CD4-positive, alpha-beta T cell treated with Interleukin-21 for 1 hour (primary cell): ENCODE data around the gene USP51.
A peak's percentile ranks its signal among the peaks of the same experiment; 100 is the strongest.
"Not testable (repeated sequence)": the region's sequence is repeated elsewhere in the genome, so short reads cannot be mapped to it uniquely, and the experiment has no call there.

ENCODE experiments used
- DNase-seq: peaks from one replicate; pipeline ENCODE4 v3.0.0-alpha.2; 2020

Gene USP51

DNA sequence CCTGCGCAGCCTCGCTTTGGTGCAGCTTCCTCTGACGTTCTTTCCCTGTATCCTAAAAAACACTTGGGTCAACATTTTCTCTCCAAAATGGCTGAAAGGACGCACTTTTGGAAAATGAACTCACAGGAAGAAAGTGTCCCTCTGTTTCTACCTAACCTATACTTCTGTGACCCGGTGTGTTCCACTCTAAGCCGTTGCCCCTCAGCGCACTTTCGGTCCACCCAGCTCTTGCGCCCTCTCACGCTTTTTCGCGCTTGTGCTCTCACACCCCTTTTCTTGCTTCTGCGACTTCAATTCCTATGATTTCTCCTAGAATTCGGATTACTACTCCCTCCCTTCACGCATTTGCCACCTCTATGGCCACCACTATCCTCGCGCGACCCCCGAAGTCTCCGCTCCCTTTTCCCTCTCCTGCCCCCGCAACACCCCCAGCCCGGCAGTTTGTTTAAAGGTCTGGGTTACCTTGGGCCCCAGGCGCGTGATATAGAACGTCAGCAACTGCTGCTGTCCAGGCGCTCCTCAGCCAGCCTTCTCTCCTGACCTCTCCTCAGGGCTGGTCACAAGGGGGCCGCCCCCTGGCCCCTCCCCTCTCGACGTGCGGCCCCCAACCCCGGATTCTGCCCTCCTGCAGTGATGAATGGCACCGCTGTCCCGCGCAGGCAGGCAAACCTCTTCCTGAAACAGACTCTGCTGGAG is at the start of gene USP51:
TSS of gene USP51 (minus strand) at position 535 of the 696 bp plus-strand sequence. CDS start 909 bp downstream, outside the sequence.
- DNase-seq = peak; percentile 11

DNA sequence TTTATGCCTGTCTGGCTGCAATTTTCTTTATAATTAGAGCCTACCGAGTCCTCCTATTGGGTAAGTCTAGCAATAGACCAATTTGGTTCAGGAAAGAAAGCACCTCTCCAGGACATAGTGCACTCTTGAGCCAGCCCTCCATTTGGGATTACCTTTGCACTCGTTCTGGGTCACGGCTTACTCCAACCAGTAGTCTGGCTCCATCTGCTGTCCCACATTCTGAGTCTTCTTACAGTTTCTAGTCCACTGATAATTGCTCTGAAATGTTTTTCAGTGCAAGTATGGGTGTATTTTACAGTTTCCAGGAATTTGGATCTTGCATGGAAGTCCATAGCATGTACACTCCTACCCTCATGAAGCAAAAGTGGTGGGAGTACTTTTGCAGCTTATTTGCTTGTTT is 34.8 kb upstream of the USP51 start:
- DNase-seq = peak; percentile 0

DNA sequence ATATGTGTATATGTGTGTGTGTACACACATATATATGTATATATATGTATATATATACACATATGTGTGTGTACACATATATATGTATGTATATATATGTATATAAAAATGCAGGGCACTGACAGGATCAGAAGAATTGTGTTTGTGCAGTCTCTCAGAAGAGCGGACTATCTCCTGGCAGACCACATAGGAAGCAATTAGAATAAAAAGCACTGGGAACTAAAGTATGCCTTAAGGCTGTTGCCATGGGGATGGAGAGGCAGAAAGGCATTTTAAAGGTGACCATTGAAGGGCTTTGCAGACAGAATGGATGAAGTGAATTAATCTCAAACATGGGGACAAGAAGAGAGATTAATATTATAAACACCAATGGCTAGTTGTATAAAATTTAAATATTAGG is 33.7 kb upstream of the USP51 start:
- DNase-seq = no peak

DNA sequence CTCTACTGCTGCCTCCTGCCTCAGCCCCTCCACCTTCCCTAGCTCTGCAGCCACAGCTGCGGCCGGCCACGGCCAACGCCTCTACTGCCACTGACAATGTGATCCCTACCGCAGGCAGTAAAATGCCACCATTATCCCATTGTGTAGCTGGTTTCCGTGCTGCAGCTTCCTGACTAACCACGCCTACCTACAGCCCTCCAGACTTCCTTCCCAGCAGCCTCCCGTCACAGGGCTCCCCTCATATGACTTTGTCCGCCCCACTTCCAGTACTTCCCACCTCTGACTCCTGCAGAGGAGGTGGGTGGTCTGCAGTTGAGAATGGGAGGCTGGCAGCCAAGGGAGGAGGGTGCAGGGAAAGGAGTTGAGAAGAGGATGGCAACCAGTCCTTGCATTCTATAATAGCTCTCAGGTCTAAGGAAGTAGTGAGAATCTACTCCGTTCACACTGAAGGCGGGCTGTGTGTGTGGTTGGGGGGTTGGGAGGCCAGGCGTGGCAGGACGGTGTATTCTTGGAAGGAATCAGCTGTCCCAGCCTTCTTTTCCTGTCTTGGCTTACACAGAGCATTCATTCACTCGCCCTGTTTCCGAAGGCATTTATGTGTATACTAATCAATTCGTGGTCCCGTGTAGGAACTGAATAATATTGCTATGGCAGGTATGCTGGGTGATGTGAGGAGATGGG is 33.1 kb upstream of the USP51 start:
- DNase-seq = no peak

DNA sequence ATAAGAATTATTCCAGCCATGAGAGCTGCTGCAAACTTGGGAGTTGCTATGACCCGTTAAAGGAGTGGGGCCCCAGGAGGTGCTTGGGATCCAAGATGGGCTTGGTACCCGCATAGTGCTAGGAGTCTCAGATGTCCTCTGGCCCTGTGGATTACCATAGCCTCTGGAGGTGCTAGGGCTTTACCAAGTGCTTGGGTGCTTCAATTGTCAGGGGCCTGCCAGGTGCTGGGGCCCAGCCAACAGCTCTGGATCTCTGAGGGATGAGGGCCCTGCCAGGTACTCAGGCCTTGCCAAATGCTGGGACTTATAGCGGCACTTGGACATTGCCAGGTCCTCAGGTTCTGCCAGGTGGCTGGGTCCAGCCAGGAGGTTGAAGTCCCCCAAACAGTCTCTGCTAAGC is 32.0 kb upstream of the USP51 start:
- no peak for DNase-seq

DNA sequence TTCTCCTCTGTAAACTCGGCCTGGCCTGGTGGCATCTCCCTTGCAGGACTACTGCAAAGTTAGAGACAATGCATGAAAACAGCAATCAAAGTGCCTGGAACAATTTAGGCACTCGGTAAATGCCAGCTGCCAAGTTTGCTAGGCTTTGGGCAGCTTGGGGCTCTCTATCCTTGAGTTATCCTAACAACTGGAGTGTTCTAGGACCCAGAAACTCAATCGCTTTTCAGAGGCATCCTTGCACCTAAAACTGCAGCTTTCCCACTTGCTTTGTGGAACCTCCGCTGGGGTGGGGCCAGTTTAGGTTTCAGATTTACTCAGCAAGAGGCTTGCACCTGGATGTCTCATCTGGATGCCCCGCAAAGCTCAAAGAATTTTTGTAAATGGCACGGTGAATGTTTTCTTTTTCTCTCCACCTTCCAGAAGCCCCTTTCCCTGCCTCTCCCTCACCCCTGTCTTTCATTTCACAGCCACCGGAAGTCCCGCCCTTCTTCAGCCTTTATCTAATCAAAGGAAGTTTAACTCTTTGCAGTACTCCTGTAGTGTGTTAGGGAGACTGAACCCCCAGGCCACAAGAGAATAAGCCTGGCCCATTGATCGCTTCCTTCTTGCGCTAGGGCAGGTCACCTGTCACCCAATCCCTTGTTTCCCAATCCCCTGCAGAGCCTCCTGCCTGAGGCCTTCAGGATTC is 27.3 kb upstream of the USP51 start:
- not testable (repeated sequence) for DNase-seq

DNA sequence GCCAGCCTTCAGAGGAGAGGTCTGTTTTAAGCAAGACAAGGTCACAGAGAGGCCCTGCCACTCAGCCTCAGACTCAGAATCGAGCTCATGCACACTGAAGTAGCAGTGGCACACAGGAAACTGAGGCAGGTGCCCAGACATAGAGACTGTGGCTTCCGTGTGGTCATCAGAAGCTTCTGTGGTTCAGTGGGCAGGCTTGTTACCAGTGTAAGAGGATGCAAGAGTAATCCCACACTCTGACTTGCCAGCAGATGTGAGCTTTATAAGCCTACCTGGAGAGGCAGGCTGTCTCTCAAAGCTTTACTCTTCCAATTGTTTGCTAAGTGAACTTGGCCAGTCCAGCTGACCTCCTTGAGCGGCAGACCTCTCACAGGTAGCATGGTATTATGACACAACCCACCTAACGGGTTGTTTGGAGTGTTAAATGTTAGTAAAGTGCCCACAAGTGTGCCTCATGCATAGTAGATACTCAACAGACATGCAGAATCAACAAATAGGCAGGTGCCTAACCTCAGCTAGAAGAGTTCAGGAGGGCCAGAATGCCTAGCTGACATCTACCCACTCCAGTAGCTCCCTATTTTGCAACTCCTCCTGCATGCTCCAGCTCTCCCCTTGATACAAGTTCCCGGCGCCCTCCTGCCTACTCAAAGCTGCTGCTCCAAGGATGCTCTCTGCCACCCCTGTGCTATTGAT is 23.5 kb upstream of the USP51 start:
- DNase-seq = not testable (repeated sequence)

DNA sequence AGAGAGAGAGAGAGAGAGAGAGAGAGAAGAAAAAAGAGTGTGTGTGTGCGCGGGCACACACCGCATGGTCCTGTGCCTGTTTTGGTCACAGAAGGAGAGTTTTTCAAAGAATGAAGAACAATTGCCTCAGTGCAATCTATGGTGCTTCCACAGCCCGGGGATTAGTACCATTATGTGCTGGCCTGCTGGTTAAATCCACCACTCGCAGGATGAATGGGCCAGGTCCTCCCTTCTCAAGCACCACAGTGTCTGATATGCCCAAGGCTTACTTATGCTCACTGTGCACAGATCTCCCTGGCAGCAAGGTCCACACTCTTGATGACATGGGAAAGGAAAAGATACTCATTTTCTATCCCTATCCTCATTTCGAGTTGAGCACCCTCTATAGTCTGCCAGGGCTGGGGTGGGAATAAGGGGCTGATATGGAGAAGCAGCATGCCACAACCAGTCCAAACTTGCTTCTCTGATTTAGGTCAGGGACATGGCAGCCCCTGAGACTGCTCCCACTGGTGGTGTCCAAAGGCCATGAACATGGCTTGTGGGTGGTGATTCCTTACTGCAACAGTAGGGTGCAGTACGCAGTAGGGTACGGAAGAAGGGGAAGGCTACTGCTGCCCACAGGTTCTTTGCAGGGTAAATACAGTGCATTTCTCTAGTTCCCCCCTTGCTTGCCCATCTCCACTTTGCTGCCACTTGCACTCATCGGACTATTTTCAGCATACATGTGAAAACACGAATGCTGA is 18.9 kb upstream of the USP51 start:
- not testable (repeated sequence) for DNase-seq

DNA sequence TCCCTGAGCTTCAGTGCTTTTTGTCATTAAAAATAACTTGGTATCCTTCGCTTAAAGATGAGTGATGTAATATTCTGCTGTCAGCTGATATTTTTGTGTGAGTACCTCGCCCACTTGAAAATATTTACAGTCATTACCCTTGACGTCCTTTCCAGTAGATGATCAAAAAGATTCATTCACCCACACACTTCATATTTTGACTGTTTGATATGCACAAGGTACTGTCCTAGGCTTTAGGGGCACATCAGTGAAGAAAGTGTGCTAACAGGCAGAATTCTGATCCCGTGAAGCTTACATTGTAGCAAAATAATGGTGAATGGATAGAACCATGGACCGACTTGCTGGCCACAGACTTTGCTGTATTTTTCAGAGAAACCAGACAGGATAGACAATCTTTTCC is 18.1 kb upstream of the USP51 start:
- not testable (repeated sequence) for DNase-seq

DNA sequence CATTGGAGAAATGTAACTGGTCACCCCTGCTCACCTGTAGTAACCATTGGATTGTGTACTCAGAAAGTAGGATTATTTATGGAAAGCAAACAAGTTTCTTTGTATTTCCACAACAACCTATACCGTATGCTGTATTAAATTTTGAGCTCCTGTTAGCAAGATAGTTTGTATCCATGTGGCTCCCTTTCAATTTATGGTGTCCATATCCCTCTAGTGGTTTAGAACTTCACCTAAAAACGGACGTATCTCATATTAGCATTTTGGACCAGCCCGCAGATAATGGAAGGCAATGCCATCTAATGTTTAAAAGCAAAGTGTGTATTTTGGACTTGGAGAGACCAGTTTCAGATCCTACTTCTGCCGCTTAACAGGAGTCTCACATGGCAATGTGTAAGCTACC is 17.4 kb upstream of the USP51 start:
- DNase-seq = not testable (repeated sequence)

DNA sequence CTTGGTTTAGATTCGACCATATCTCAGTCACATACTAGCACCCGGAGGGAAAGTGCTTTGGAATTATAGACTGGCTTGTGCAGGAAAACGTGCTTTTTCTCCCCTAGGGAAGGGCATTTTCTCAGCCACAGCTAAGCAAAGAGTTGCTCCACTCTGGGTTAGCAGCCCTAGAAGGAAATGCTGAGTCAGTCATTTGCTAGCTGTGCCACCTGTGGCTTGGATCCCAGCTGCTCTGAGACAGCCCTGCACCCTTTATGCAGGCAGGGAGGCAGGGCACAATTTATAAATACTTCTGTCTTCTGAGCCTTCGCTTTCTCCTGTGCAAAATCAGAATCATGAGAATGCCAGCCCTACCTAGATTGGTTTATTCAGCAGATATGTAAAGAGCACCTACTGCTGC is 1.3 kb upstream of the USP51 start:
- no peak for DNase-seq

DNA sequence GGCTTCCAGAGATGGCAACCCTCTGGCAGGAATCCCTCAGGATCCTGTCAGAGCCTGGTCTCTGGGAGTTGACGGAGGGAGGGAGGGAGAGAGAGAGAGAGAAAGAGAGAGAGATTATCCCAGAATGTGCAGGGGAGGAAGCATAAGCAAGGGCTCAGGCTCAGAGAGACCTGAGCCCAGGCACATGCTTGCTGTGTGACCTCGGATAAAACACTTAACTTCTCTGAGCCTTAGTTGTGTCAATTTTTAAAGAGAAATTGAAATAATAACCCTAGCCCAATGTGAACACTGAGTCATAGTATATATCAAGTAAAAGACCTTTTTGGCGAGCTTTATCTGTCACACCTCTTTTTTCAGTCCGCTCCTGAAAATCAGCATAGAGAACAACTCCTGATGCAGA is 473 bp upstream of the USP51 start:
- DNase-seq = no peak

DNA sequence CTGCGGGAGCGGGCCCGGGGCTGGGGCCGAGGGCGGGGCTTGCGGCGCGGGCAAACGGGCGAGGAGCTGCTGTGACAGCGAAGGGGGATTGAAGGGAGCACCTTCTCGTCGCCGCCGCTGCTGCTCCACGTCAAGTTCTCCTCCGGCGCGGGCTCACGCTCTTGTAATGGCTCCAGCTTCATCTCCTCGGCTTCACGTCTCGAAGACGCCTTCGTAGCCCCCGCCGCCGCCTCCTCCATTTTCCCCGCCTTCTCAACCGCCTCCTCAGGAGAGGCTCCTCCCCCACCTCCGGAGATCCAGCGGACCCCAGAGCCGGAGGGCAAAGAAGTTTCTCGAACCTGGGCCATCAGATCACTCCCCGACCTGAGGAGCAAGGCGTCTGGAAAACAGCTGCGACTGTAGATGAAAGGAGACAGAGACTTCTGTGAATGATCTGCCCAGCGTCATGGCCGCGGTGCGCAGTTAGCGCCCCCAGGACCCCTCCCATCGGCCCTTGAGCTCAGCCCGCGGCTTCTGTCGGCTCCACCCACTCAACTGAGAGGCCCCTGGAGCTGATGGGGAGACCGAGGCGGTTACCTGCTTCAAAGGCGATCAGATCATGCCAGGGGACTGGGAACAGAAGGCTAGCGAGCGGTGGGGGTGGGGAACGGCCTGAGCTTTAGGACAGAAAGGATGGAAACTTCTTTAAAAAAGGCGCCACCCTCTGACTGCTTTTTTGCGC is 895 bp downstream of the USP51 start:
- peak; percentile 68 for DNase-seq

DNA sequence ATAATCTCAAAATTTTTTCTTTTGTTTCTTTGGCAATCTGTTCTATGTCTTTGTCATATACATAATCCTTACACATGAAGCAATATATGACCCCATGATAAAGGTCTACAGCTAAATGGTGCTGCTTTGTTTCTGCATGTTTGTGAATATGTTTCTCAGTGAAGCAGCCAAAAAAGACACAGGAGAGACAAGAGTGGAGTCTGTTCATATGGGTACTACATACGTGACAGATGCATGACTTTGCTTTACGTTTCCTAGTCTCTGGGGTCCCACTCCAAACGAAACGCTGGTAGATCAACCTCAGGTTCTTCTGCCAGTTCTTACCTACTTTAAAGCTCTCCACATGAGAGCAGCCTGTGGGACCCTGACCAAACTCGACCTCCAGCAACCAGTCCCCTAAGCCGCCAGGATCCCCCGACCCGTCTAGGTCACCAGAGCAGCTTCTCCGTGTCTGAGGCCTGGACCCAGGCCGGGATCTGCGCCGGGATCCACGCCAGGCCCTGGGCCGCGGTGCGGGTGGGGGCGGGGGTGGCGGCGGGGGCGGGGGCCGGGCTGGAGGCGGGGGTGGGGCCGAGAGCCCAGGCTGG is 1.5 kb downstream of the USP51 start:
- no peak for DNase-seq

DNA sequence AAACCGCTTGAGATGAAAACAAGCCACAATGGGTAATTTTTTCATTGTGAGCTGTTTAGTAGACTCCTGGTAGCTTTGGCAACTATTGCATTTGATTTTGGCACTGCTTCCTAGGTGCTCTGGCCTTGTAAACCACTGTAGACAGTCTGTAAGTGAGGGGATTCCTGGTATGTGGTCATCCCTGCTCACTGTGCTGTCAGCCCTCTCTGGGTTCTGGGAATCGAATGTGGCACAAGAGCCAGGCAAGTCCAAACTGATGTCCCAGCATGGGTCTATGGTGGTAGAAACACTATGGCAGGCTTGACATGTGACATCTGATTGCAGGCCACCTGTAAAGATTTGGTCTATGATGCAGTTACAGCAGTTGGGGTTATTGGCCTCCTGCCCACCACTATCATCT is 2.5 kb downstream of the USP51 start:
- DNase-seq = no peak

DNA sequence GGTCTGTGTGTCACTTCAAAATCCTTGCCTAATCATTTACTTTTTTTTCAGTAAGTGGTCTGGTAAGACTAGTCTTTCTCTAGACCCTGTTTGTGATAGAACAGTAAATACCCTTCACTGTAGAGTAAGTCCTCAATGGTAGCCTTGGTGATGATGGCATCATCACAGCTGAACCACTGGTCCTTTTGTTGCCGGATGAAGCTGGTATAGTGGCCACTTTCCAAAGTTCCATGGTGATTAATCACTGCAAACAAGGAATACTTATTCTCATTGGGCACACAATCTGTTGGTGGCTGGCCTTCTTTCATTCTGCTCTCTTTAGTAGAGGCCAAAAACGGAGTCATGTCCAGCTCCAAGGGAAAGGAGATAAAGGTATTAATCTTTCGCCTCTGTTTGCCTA is 2.9 kb downstream of the USP51 start:
- no peak for DNase-seq

DNA sequence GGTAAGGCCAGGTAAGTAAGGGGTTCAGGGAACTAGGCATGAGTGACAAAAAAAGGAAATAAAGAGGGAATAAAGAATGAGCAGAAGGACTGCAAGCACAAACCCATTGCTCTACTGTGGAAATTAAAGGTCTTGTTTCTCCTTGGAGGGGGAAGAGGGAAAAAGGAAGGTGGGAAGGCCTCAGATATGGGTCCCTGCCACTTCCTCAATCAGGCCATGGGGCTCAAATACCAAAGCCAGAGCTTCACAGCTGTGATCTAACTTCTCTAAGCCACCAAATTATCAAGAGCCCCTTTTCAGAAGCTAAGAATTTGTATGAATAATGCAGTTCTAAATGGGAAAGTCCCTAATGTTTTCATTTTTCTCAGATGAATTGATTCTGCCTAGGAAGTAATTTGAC is 4.7 kb downstream of the USP51 start:
- DNase-seq = no peak

DNA sequence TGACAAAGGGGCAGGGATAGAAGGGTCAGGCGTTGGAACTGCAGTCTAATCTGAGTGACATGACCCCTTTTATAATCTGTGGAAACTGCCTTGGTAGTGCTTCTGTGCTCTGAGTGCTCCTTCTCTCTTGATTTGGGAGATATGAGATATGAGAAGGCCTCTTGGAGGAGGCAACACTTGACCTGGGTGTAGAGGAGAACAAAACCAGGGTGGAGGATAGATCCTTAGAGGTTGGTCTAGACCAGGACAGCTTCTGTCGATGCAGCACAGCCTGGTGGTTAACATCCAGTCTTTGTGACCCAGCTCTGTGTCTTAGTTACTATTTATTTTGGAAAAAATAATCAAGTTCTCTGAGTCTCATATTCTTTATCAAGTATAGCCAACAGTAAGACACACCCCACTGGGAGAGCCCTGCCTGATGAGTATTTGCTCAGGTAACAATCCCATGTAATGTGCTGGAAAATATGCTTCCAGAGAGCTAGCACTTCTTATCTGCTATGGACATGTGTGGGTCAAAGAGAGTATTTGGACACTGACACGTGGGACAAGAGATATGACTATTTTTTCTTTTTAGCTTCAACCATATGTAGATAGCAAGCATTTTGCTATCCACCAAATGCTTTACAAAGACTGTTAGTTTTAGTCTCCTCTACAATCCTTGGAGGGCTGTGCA is 9.1 kb downstream of the USP51 start:
- DNase-seq = no peak

DNA sequence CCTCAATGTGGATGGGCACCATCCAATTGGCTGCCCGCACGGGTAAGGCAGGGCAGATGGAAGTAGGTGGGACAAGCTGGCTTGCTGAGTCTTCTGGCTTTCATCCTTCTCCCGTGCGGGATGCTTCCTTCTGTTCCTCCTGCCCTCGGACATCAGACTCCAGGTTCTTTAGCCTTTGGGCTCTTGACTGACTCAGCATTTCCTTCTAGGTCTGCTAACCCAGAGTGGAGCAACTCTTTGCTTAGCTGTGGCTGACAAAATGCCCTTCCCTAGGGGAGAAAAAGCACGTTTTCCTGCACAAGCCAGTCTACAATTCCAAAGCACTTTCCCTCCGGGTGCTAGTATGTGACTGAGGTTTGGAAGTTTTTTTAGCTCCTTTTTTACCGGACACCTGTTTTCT is 9.7 kb downstream of the USP51 start:
- not testable (repeated sequence) for DNase-seq

DNA sequence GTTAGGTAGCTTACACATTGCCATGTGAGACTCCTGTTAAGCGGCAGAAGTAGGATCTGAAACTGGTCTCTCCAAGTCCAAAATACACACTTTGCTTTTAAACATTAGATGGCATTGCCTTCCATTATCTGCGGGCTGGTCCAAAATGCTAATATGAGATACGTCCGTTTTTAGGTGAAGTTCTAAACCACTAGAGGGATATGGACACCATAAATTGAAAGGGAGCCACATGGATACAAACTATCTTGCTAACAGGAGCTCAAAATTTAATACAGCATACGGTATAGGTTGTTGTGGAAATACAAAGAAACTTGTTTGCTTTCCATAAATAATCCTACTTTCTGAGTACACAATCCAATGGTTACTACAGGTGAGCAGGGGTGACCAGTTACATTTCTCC is 23.9 kb downstream of the USP51 start:
- not testable (repeated sequence) for DNase-seq

DNA sequence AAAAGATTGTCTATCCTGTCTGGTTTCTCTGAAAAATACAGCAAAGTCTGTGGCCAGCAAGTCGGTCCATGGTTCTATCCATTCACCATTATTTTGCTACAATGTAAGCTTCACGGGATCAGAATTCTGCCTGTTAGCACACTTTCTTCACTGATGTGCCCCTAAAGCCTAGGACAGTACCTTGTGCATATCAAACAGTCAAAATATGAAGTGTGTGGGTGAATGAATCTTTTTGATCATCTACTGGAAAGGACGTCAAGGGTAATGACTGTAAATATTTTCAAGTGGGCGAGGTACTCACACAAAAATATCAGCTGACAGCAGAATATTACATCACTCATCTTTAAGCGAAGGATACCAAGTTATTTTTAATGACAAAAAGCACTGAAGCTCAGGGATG is 24.5 kb downstream of the USP51 start:
- DNase-seq = not testable (repeated sequence)
